Measurements from ENCODE around the gene NETO2.

The NETO2 gene

DNA sequence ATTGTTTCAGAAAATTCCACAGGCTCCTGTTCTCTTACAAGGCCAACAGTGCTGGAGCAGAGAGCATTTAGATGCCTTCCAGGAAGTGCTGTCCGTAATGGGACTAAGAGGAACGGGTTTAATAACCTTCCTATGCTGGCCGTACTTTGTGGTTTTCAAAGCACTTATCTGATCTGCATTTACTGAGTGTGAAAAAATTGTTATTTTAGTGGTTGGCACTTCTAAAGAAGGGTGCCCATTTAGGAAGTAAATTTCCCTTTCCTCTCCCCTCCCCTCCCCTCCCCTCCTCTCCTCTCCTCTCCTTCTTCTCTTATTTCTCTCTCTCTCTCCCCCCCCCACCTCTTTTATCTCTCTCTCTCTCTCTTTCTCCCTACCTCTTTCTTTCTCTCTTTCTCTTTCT, 98.3 kb downstream of the NETO2 start:
- DNase-seq (ENCODE audit: low read depth), result no peak

DNA sequence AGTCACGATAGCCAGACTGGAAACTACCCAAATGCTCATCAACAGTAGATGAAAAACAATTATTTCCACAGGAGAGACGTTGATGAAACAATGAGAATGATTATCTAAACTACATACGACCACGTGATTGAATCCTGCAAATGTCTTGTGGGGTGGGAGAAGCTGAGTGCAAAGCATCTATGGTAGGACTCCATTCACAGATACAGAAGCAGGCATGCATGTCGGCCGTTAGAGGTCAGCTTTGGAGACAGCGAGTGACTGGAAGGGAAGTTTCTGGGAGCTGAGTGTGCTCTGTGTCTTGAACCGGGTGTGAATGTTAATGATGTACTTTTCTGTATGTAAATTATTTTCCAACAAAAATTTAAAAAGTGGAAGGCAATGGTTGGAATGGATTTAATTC, 98.7 kb downstream of the NETO2 start:
- DNase-seq (ENCODE audit: low read depth), result no peak

DNA sequence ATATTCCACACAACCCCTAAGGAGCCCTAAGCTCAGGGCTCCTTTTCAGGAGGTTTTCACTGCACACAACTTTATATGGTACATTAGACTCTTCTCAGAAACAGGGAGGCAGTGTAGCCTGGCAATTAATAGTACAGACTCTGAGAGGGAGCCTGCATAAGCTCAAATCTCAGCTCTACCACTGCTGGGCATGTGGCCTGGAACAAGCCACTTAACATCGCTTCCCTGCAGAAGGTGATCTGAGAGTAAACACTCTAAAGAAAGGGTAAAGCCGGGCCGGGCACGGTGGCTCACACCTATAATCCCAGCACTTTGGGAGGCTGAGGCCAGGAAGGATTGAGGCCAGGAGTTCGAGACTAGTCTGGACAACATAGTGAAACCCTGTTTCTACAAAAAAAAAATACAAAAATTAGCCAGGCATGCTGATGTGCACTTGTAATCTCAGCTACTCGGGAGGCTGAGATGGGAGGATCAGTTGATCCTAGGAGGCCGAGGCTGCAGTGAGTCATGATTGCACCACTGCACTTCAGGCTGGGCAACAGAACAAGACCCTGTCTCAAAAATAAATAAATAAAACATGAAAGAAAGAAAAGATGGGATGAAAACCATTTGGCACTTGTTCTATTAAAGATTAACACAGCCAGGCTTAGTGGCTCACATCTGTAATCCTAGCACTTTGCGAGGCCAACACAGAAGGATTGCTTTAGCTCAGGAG, 99.6 kb downstream of the NETO2 start:
- DNase-seq (ENCODE audit: low read depth), result no peak

DNA sequence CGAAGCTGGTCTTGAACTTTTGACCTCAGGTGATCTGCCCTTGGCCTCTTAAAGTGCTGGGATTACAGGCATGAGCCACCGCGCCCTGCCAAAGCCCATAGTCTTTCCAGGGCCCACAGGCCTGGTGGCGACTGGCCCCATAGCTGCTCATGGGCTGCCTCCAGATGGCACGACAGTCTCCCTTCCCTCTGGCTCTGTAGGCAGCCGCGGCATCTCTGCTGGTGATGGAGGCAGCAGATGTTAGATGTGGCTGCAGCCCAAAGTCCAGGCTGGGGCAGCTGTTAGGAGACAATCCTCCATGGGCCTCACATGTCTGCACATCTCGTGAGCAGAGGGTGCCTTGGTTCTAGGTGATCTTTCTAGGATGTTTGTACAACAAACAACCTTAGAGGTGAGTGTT, 100.5 kb downstream of the NETO2 start:
- no peak for DNase-seq (ENCODE audit: low read depth)

DNA sequence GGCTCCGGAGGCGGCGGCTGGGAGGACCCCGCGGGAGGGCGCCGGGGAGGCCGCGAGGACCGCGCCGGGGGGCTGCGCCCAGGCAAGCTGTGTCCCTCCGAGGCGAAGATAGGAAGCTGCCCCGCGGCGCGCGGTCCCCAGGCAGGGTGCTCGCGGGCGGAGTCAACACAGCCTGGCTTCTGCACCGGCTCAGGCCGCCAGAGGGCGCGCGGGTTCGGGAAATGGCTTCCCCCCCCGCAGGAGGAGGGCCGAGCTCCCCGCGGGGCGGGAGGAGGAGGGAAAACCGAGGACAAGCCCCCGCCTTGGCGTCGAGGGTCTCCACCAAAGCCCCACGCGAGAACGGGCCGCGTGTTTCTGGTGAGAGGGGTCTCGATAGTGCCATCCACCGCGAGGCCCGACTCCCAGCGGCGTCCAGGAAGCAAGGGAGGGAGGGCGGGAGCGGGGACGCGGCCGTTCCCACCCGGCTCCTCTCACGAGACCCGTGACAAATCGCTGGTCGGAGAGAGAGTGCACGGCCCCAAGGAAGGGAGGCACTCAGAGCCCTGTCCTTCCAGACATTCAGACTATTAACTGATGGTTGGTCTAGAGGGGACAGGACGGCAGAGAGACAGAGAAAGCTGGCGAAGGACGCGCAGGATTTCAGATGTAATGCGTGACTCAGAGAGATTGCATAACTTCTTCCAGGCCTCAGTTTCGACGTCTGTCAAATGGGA, 105.8 kb downstream of the NETO2 start:
- peak; percentile 82 for DNase-seq (ENCODE audit: low read depth)

DNA sequence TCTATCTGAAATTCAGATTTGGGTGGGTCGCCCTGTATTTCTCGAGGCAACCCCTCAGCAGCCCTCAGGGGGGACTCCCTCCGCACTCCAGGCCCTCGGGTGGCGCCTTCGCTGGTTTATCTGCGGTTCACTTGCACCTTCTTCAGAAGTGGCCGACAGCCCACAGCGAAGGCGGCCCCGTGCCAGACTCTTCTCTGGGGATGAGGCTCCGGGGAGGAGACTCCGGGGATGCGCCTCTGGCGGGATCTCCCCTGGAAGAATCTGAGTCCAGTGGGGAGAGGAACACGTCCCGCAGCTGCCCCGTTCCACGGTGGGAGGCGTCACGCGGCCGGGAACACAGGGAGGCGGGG, 106.4 kb downstream of the NETO2 start:
- DNase-seq (ENCODE audit: low read depth), result no peak

DNA sequence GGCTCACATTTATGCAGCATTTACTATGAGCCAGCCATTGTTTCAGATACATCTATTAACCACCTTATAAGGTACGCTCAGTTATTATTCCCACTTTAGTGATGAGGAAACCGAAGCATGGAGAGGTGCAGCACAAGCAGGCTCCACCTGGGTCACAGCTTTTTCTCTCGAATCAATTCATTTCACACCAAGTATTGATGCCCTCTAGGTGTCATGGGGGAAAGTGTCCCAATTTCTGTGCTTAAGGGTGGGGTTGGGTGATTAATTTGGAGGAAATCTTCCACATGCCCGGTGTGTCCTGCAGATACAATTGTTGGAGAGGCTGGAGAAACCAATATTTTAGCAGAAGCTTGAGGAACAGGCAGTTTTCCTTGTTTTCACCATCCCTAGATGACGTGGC, 107.5 kb downstream of the NETO2 start:
- no peak for DNase-seq (ENCODE audit: low read depth)

DNA sequence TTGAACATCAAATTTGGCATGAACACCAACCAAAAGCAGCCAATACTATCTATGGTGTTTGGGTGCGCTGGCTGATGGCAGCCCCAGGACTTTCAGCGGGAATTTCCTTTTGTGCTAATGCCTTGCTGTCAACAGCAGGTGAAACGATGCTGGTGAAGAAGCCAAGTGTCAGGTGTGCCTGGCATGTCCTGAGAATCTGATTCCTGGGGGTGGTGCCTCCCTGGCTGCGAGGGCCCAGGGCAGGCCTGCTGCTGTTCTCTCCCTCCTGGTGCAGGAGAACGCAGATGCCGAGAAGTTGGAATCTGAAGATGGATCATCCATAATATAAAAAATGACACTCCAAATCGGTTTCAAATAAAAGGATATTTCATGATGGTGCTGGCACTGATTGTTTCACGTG, 108.3 kb downstream of the NETO2 start:
- DNase-seq (ENCODE audit: low read depth), result no peak

DNA sequence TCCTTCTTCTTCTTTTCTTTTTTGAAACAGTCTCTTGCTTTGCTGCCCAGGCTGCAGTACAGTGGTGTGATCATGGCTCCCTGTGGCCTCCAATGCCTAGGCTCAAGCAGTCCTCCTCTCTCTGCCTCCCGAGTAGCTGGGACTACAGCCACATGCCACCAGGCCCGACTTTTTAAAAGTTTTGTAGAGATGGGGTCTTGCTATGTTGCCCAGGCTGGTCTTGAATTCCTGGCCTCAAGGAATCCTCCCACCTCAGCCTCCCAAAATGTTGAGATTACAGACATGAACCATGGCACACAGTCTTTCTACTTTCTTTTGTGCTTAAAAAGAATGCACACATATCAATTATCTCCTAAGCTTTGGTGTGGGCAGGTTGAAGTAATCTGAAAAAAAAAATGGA, 109.3 kb downstream of the NETO2 start:
- no peak for DNase-seq (ENCODE audit: low read depth)

DNA sequence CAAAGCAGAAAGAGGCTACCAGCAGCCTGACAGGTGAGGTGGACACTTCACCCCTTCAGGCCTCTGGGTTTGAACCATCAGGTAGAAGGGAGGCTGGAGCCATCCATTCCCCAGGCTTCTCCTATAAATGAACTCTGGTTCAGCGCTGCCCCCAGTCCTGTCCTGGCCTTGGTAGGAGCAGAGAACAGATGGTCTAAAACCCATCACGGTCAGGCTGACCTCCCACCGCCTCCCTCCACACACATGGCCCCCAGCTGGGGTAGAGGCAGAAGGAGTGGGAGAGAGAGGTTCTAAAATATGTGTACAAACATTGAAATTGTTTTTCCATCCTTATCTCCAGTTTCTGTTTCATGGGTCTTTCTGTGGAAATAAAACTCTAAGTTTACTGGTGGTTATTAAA, 110.6 kb downstream of the NETO2 start:
- no peak for DNase-seq (ENCODE audit: low read depth)

DNA sequence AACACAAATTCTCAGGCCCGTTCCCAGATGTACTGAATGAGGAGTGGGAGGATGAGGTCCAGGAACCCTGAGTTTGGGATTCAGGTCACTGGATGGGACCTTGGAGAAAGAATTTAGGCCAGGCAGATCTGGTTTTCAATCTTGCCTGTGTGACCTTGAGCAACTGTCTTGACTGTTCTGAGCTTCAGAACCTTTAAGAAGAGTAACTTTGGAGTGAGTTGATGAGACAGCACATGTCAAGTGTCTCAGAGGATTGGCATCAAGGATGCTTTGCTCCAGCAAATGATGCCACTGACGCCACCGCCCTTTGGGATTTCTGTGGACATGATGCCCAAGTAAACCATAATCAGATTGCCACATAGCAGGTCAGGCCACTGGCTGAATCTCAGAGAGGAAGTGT, 114.0 kb downstream of the NETO2 start:
- no peak for DNase-seq (ENCODE audit: low read depth)

DNA sequence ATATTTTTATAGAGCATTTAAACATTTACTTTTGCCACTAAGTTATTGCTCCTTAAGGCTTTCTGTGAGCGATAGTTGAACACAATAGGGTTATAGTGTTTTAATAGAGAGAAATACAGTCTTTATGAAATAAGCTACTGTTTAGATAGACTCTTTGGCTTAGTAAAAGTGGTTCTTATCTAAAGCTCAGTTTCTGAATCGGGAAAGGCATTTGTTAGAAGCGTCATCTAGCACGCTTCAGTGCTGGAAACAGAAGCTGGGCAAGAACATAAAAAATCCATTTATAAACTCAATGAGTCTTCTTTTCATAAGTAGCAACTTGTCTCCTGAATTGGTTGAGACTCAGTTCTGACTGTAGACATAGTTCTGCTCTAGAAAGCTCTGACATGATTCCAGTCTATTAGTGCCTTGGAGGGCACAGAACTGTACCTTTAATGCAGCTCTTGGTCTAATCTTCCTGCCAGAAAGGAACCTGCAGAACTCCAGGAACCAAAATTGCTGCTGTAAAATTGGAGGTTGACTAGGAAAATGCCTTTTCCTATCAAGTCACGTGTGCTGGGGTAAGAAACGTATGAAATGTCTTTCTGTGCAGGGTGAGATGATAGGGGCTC, 114.9 kb downstream of the NETO2 start:
- DNase-seq (ENCODE audit: low read depth), result no peak

All from stimulated activated CD8-positive, alpha-beta memory T cell treated with anti-CD3 and anti-CD28 coated beads, Interleukin-12 subunit alpha, Interleukin-12 subunit beta, amount 100 ng/mL, for 1 hour (primary cell).